SK-N-SH (cell line): ENCODE data around the gene ZNF532. TPM values are rescaled to one million over a fixed set of nuclear protein-coding genes. Genes with fewer than 3 reads are reported as not detected.

Source experiments
- CTCF ChIA-PET: fragments of 300-600, 350-600 bp; formaldehyde crosslinking; extraction: SDS; loops from one replicate; lab custom pipeline; 2021; lab: Yijun Ruan, JAX
- POLR2A ChIA-PET: fragments of 350-600 bp; sonication (Branson Sonifier 250); formaldehyde crosslinking; extraction: SDS; loops from one replicate; lab custom pipeline; 2020; ENCODE audit warnings: antibody characterized with exemption, inconsistent platforms; lab: Yijun Ruan, JAX
- DNase-seq: peaks from one replicate; pipeline ENCODE4 v3.0.0; 2012
- H2AFZ ChIP-seq: fragments of 200-600 bp; sonication (generic); 2 replicates; pipeline ENCODE4 v1.8.1; 2016; ENCODE audit warnings: antibody characterized with exemption, mild to moderate bottlenecking, low read depth
- H3F3A ChIP-seq: fragments of 200-600 bp; sonication (generic); replicated peaks from 2 replicates; pipeline ENCODE3; 2016; ENCODE audit warnings: antibody characterized with exemption, mild to moderate bottlenecking; ENCODE audit not compliant: insufficient read depth
- H3K27ac ChIP-seq, 2 experiments: fragments of 200-500 bp in 1 of 2; fragments of 200-600 bp in 1 of 2; sonication (Bioruptor generic) in 1 of 2; sonication (generic), shearing (Covaris generic) in 1 of 2; 2 replicates each; pipeline versions ENCODE4 v1.5.1 to v1.6.1; 2014 to 2016; ENCODE audit warnings: low read depth in 2 of 2, inconsistent platforms in 1 of 2, low read length in 1 of 2, mild to moderate bottlenecking in 1 of 2, mixed read lengths in 1 of 2
- H3K27me3 ChIP-seq: fragments of 200-600 bp; sonication (generic), shearing (Covaris generic); 2 replicates; pipeline ENCODE4 v1.6.1; 2016; ENCODE audit warnings: mixed run types; ENCODE audit not compliant: insufficient read depth
- H3K36me3 ChIP-seq, 2 experiments: fragments of 200-500 bp in 1 of 2; fragments of 200-600 bp in 1 of 2; sonication (Bioruptor generic) in 1 of 2; sonication (generic) in 1 of 2; replicated peaks in 1 of 2; 2 replicates each; pipeline versions ENCODE3 to v1.5.1; 2014 to 2016; ENCODE audit warnings: low read length in 1 of 2, mild to moderate bottlenecking in 1 of 2; ENCODE audit not compliant: insufficient read depth in 2 of 2, control insufficient read depth in 1 of 2
- H3K4me1 ChIP-seq, 2 experiments: fragments of 200-500 bp in 1 of 2; fragments of 200-600 bp in 1 of 2; sonication (Bioruptor generic) in 1 of 2; sonication (generic), shearing (Covaris generic) in 1 of 2; 2 replicates each; pipeline versions ENCODE4 v1.5.1 to v1.6.1; 2014 to 2016; ENCODE audit warnings: low read depth in 1 of 2, low read length in 1 of 2, mixed run types in 1 of 2; ENCODE audit not compliant: insufficient read depth in 2 of 2, control insufficient read depth in 1 of 2
- H3K4me2 ChIP-seq: fragments of 200-600 bp; sonication (generic), shearing (Covaris generic); 2 replicates; pipeline ENCODE4 v1.6.1; 2017; ENCODE audit warnings: mixed run types
- H3K4me3 ChIP-seq, 2 experiments: fragments of 200-500 bp in 1 of 2; fragments of 200-600 bp in 1 of 2; sonication (Bioruptor generic) in 1 of 2; sonication (generic), shearing (Covaris generic) in 1 of 2; 2 replicates each; pipeline versions ENCODE4 v1.5.1 to v1.8.1; 2014 to 2016; ENCODE audit warnings: low read depth in 2 of 2, inconsistent platforms in 1 of 2, low read length in 1 of 2, mild to moderate bottlenecking in 1 of 2, mixed read lengths in 1 of 2, moderate library complexity in 1 of 2
- H3K79me2 ChIP-seq: fragments of 200-600 bp; sonication (generic); 2 replicates; pipeline ENCODE4 v1.8.1; 2017; ENCODE audit warnings: mild to moderate bottlenecking; ENCODE audit not compliant: insufficient read depth
- H3K9ac ChIP-seq: fragments of 200-600 bp; sonication (generic); 2 replicates; pipeline ENCODE4 v1.6.1; 2017; ENCODE audit warnings: mixed run types
- H3K9me2 ChIP-seq: fragments of 200-600 bp; sonication (generic); 2 replicates; pipeline ENCODE4 v1.6.1; 2017; ENCODE audit warnings: mixed run types
- H3K9me3 ChIP-seq: fragments of 200-600 bp; sonication (generic); 2 replicates; pipeline ENCODE4 v1.6.1; 2017; ENCODE audit warnings: mixed run types, mild to moderate bottlenecking, moderate library complexity
- H4K20me1 ChIP-seq: fragments of 200-600 bp; sonication (generic); 2 replicates; pipeline ENCODE4 v1.6.1; 2017; ENCODE audit warnings: mild to moderate bottlenecking, mixed run types; ENCODE audit not compliant: insufficient read depth
- ELF1 ChIP-seq: IDR thresholded peaks from 2 replicates; pipeline ENCODE4 v1.4.0; 2012
- GABPA ChIP-seq: IDR thresholded peaks from 2 replicates; pipeline ENCODE4 v1.4.0; 2012; ENCODE audit warnings: low read depth, mild to moderate bottlenecking
- JUND ChIP-seq: IDR thresholded peaks from 2 replicates; pipeline ENCODE4 v1.4.0; 2012
- MEF2A ChIP-seq: IDR thresholded peaks from 2 replicates; pipeline ENCODE4 v1.4.0; 2012; ENCODE audit warnings: low read depth, borderline replicate concordance
- NFIC ChIP-seq: IDR thresholded peaks from 2 replicates; pipeline ENCODE4 v1.4.0; 2012; ENCODE audit warnings: borderline replicate concordance
- NRF1 ChIP-seq: IDR thresholded peaks from 2 replicates; pipeline ENCODE4 v1.6.1; 2012; ENCODE audit warnings: low read depth, mild to moderate bottlenecking, low read length
- POLR2AphosphoS5 ChIP-seq: IDR thresholded peaks from 2 replicates; pipeline ENCODE4 v1.6.1; 2012; ENCODE audit warnings: low read depth, low read length
- RAD21 ChIP-seq: IDR thresholded peaks from 2 replicates; pipeline ENCODE4 v1.6.1; 2012; ENCODE audit warnings: mild to moderate bottlenecking, low read length
- RCOR1 ChIP-seq: fragments of 150-350 bp; IDR thresholded peaks from 2 replicates; pipeline ENCODE4 v1.6.1; 2017; ENCODE audit warnings: antibody characterized with exemption, low read length
- SMC3 ChIP-seq: IDR thresholded peaks from 2 replicates; pipeline ENCODE4 v1.6.1; 2012; ENCODE audit warnings: low read depth, low read length, improper control_type of control experiment
- TAF1 ChIP-seq: IDR thresholded peaks from 2 replicates; pipeline ENCODE4 v1.6.1; 2012; ENCODE audit warnings: low read depth, mild to moderate bottlenecking, low read length, moderate library complexity, borderline replicate concordance
- TCF12 ChIP-seq: IDR thresholded peaks from 2 replicates; pipeline ENCODE4 v1.4.0; 2012
- TEAD4 ChIP-seq: IDR thresholded peaks from 2 replicates; pipeline ENCODE4 v1.4.0; 2012; ENCODE audit warnings: mild to moderate bottlenecking, borderline replicate concordance; ENCODE audit not compliant: insufficient read depth
- WGBS: methylation state at CpG from one replicate; pipeline ENCODE4 v1.1.6; 2017; ENCODE audit warnings: low lambda C conversion rate; 5-methylcytosine and 5-hydroxymethylcytosine counted together
- polyA plus RNA-seq, 3 experiments: library from polyadenylated mRNA; depleted of rRNA; stranded (reverse); fragments of >200 nt; gene quantifications; 2 replicates each; pipeline ENCODE4 v1.2.3, GENCODE V29; 2012
- TF ChIP-seq, protein P1 (sequence below): fragments of 200-600 bp; sonication (generic); IDR thresholded peaks from 2 replicates; pipeline ENCODE4 v1.6.1; 2017; ENCODE audit warnings: antibody characterized with exemption, mild to moderate bottlenecking, moderate library complexity
- TF ChIP-seq, protein P2 (sequence below): fragments of 150-350 bp; IDR thresholded peaks from 2 replicates; pipeline ENCODE4 v1.6.1; 2016; ENCODE audit warnings: mild to moderate bottlenecking, low read depth, low read length
- TF ChIP-seq, protein P3 (sequence below): IDR thresholded peaks from 2 replicates; pipeline ENCODE4; 2012
- TF ChIP-seq, protein P4 (sequence below): fragments of 150-350 bp; IDR thresholded peaks from 2 replicates; pipeline ENCODE4 v1.6.1; 2017; ENCODE audit warnings: antibody characterized with exemption, low read length, low read depth, borderline replicate concordance

Gene ZNF532
- polyA plus RNA-seq, 1 of the 3 experiments (the other 2 are of a cell fraction), result 34.7 TPM

DNA sequence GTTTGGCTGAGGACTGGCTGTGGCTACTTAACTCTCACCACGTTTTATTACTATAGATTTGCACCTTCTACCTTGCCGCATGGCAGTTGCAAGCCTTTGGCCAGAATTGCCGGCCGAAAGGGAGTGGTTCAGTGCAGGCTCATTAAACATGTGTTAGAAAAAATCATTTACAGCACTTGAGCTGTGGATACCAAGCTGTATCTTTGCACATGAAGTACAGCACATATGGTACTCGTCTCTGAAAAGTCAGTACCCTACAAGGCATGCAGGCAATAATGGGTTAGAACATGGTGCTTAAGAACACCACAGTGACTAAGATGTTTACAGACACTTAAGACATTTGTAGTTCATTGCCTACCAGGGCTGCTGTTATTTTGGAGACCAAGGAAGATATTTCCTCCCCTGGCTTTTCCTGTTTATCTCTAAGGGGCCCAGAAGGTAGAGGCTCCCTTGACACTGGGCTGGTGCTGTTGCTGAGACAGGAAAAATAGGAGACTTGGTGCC, 103.1 kb downstream of the ZNF532 start:
- H3K9me3 ChIP-seq, result no peaks in the 10 kb centered on the region
- H3K27me3 ChIP-seq, result no peaks in the 10 kb centered on the region
- no peak for DNase-seq
- POLR2A ChIA-PET, result no interaction called here
- H3K27ac ChIP-seq, result no peak overlapping the region
- peaks cover 8 to 17% of the 10 kb centered on the region in 2 experiments for H3K36me3 ChIP-seq
- H3K79me2 ChIP-seq, result peaks cover 6% of the 10 kb centered on the region
- no peaks in the 10 kb centered on the region for H4K20me1 ChIP-seq
- no peak overlapping the region for H3K9ac ChIP-seq
- no peaks in the 10 kb centered on the region for H3K9me2 ChIP-seq
- H3K4me1 ChIP-seq, result peaks cover 7 to 27% of the 10 kb centered on the region in 2 experiments; a peak in 2 of 4 replicates
- H3K4me2 ChIP-seq, result no peak overlapping the region
- peaks cover 15% of the 10 kb centered on the region for H3F3A ChIP-seq
- H3K4me3 ChIP-seq, result no peak overlapping the region
- TF ChIP-seq, protein P1, sequence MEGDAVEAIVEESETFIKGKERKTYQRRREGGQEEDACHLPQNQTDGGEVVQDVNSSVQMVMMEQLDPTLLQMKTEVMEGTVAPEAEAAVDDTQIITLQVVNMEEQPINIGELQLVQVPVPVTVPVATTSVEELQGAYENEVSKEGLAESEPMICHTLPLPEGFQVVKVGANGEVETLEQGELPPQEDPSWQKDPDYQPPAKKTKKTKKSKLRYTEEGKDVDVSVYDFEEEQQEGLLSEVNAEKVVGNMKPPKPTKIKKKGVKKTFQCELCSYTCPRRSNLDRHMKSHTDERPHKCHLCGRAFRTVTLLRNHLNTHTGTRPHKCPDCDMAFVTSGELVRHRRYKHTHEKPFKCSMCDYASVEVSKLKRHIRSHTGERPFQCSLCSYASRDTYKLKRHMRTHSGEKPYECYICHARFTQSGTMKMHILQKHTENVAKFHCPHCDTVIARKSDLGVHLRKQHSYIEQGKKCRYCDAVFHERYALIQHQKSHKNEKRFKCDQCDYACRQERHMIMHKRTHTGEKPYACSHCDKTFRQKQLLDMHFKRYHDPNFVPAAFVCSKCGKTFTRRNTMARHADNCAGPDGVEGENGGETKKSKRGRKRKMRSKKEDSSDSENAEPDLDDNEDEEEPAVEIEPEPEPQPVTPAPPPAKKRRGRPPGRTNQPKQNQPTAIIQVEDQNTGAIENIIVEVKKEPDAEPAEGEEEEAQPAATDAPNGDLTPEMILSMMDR, result no peak
- no peak for TF ChIP-seq GABPA
- no peak for TF ChIP-seq TAF1
- no peak for TF ChIP-seq POLR2AphosphoS5
- no peak for TF ChIP-seq JUND
- no peak for TF ChIP-seq RAD21
- no peak for TF ChIP-seq TCF12
- no peak for TF ChIP-seq SMC3
- TF ChIP-seq, protein P2, sequence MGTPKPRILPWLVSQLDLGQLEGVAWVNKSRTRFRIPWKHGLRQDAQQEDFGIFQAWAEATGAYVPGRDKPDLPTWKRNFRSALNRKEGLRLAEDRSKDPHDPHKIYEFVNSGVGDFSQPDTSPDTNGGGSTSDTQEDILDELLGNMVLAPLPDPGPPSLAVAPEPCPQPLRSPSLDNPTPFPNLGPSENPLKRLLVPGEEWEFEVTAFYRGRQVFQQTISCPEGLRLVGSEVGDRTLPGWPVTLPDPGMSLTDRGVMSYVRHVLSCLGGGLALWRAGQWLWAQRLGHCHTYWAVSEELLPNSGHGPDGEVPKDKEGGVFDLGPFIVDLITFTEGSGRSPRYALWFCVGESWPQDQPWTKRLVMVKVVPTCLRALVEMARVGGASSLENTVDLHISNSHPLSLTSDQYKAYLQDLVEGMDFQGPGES, result no peak
- TF ChIP-seq ELF1, result no peak
- TF ChIP-seq MEF2A, result no peak
- TF ChIP-seq NFIC, result no peak
- TF ChIP-seq, protein P3, sequence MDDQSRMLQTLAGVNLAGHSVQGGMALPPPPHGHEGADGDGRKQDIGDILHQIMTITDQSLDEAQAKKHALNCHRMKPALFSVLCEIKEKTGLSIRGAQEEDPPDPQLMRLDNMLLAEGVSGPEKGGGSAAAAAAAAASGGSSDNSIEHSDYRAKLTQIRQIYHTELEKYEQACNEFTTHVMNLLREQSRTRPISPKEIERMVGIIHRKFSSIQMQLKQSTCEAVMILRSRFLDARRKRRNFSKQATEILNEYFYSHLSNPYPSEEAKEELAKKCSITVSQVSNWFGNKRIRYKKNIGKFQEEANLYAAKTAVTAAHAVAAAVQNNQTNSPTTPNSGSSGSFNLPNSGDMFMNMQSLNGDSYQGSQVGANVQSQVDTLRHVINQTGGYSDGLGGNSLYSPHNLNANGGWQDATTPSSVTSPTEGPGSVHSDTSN, result no peak
- no peak for TF ChIP-seq NRF1
- no peak for TF ChIP-seq TEAD4
- TF ChIP-seq, protein P4, sequence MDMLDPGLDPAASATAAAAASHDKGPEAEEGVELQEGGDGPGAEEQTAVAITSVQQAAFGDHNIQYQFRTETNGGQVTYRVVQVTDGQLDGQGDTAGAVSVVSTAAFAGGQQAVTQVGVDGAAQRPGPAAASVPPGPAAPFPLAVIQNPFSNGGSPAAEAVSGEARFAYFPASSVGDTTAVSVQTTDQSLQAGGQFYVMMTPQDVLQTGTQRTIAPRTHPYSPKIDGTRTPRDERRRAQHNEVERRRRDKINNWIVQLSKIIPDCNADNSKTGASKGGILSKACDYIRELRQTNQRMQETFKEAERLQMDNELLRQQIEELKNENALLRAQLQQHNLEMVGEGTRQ, result no peak
- TF ChIP-seq RCOR1, result no peak
- 97% methylated on average over 4 of the region's 5 CpGs for WGBS
- H2AFZ ChIP-seq, result no peak overlapping the region
- CTCF ChIA-PET, result interaction anchor here (1.0 to 1.1 kb wide), 2 partner anchors 43 to 199 kb away, joined by 3 read pairs; no protein-coding TSS in a partner anchor
